NCI-H1694 treated with DMSO at 0.1 percent for 48 hours (cell line): Measurements from ENCODE around the gene MCM8.
"Not testable (repeated sequence)": the region's sequence is repeated elsewhere in the genome, so short reads cannot be mapped to it uniquely, and the experiment has no call there.

Source experiments
- DNase-seq: peaks from one replicate; lab custom pipeline; 2025; lab: John Stamatoyannopoulos, UW

The MCM8 gene

DNA sequence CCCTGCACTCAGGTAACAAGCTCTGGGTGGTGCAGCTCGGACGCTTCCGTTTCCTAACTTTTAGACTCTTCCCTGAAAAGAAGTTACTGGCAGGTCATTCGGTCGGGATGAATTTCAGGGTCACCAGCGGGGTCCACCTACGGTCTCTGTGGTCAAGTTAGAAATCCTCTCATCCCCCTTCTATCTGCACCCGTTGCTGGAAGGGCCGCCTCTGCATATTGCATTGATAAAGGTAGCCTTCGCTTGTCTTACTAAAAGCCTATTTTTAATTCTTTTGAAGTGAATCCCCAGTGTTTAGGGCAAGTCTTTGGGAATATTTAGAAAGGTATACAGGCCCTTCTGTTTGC is 56.1 kb downstream of the MCM8 start:
- DNase-seq = no peak

DNA sequence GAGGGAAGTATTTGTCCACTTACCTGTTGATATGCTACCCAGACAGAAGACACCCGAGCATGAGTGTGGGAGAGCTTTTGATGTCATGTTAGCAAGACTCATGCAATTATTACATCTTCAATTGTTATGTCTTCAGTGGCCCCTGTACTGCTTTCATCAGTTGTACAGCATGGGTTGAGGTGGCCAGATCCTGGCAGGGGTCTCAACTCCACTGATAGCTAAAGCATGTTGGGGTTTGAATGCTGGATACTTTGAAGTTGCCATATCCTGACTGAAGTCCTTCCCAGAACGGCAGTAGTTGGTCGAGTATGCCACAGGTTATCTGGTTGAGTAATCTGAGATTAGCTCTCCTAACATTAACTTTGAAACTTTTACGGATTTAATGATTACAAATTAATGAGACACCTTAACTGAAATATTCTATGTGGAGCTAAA is 56.7 kb downstream of the MCM8 start:
- DNase-seq = no peak

DNA sequence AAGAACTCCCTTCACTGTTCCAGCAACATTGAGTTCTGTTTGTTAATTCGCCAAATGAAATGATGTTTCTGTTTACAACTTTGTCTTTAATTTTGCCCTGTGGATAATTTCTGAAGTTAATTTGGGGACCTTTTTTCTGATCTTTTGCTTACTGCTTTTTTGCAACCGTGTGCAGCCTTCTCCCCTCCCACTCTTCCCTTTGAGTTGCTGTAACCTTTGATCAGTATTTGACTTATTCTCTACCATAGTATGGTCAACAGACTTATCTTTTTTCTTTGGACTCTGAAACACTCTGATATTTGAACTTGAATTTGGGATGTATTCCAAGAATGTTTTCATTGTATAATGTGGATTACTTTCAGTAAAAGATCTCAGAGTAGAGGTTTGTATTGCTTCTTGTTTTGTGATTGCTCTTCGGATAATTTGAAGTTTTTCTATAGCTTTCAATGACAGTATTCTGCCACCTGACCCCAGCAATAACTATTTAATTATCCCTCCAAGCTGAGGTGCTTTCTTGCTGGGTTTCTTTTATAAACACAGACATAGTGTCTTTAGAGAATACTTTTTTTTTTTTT is 57.2 kb downstream of the MCM8 start:
- DNase-seq = no peak

DNA sequence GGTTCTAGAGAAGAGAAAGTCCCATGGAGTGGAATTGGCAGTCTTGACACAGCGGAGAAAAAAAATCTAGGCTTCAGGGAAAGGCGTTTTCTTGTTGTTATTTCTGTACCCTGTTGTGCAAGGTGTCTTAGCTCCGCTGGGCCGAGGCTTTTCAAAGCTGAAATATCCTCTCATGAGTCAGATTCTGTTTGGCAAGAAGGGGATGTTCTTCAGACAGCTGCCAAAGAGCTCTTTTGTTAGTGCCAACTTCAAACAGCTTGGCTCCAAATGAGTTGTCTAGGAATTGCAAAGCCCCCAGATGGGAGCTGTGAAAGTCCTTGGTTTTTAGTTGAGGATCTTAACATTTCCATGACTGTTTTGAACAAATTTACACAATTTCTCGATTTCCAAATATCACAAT is 57.8 kb downstream of the MCM8 start:
- no peak for DNase-seq

DNA sequence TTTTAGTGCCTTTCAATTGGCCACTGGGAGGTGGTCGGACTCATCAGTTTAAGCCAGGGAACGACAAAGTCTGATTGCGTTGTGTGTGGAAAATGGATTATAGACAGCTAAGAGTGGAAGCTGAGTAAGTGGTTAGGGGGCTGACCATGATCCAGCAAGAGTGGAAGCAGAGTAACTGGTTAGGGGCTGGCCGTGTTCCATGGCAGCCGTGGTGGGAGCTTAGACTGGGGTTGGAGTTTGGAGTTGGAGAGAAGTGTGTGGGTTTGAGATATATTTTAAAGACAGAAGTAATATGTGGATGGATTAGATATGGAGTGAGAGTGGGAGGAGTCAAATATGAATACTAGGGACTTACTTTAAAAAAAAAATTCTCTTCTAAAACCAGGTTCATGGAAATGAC is 61.7 kb downstream of the MCM8 start:
- DNase-seq = no peak

DNA sequence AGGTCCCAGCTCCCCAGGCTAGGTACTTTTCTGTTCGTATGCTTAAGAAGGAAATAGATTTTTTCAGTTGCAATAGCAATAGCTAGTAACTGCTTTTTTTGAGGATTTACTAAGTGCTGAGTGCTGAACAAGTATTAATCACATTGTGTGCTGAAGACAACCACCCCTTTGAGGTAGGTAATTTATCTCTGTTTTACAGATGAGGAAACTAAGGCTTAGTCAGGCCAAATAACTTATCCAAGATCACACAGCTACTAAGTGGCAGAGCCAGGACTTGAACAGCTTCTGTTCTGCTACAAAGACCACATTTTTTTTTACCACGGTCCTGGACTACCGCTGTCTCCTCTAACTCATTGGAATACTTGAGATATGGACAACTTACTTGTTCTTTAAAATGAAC is 63.6 kb downstream of the MCM8 start:
- DNase-seq = no peak

DNA sequence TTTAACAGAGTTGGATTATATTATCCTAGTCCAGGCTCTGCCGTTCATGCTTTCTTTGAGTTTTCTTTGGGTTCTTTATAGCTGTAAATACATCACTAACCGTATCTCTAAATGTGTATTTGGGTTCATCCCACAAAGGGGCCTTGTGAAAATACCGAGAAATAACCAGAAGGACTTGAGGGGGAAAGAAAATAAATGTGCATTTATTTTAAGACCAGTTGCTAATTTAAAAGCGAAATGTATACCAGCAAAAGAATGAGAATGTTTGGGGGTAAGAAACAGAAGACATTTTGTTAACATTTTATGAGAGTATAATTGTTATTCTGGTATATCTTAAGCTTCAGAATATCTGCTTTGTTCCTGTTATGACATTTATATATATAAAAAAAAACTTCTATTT is 64.5 kb downstream of the MCM8 start:
- no peak for DNase-seq

DNA sequence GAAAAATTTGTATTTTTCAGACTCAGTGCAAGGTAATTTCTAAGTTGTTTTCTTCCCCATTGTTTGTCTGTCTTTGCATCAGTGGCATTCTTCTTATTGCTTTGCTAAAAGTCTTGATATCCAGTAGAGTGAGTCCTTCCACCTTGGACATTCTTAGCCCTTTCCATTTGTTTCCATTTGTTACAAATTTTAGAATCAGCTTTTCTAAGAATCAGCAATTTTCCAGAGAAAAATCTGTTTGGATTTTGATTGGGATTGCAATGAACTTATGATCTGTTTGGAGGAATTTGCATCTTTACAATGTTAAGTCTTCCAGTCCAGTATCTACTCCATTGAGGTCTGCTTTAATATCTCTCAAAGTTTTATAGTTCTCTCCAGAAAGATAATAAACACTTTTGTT is 67.0 kb downstream of the MCM8 start:
- no peak for DNase-seq

DNA sequence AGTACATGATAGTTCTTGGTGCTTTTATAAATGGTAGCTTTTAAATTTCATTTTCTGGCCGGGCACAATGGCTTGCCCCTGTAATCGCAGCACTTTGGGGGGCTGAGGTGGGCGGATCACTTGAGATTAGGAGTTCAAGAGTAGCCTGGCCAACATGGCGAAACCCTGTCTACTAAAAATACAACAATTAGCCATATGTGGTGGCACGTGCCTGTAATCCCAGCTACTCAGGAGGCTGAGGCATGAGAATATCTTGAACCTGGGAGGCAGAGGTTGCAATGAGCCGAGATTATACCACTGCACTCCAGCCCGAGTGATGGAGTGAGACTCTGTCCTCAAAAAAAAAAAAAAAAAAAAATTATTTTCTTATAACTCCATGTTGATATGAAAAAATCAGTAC is 67.4 kb downstream of the MCM8 start:
- DNase-seq = no peak

DNA sequence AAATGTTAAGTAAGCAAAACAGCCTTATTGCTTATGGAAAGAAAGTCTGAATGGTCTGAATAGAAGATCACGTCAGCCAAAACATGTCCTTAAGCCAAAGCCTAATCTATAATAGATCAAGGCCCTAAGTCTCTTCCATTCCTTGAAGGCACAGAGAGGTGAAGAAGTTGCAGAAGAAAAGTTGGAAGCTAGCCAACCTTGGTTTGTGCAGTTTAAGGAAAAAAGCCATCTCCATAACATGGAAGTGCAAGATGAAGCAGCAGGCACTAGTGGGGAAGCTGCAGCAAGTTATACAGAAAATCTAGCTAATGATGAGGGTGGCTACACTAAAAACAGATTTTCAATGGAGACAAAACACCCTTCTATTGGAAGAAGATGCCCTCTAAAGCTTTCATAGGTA is 74.3 kb downstream of the MCM8 start:
- DNase-seq = no peak

DNA sequence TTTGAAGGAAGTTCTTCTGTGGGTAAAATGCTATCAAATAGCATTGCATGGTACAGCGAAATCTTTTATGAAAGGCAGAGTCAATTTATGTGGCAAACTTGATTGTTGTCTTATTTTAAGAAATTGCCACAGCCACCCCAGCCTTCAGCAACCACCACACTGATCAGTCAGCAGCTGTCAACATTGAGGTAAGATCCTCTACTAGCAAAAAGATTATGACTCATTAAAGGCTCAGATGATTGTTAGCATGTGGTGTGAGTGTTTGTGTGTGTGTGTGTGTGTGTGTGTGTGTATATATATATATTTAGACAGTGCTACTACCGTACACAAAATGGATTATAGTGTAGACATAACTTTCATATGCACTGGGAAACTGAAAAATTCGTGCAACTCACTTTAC is 75.6 kb downstream of the MCM8 start:
- DNase-seq = no peak

DNA sequence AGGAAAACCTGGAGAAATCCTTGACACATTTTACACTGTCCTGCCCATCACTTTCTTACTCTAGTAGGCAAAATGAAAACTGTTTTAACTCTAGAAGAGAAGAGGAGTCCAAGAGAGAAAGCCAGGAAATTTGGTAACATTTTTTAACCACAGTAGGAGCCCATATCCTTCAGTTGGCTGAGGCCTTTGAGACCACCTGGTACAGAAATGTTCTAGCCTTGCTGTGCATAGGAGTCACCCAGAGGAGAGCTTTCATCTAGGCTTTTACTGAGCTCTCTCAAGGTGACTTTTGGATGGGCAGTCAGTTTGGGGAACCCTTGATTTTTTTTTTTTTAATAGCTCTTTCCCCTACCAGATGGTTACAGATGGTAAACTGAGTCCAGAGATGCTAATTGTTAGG is 78.4 kb downstream of the MCM8 start:
- DNase-seq = no peak

DNA sequence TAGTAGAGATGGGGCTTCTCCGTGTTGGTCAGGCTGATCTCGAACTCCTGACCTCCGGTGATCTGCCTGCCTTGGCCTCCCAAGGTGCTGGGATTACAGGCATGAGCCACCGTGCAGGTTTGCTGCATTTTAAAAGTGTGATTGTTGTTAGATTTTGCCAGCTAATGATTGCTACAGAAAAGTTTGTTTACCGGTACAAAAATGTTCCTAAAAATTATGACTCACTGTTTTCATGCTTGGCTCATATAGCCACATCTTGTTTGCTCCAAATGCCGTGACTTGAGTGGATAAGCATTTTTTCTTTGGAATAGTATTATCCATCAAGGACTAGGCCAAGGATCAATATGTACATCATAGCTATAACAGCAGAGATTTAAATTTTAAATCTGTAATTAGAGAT is 79.1 kb downstream of the MCM8 start:
- no peak for DNase-seq

DNA sequence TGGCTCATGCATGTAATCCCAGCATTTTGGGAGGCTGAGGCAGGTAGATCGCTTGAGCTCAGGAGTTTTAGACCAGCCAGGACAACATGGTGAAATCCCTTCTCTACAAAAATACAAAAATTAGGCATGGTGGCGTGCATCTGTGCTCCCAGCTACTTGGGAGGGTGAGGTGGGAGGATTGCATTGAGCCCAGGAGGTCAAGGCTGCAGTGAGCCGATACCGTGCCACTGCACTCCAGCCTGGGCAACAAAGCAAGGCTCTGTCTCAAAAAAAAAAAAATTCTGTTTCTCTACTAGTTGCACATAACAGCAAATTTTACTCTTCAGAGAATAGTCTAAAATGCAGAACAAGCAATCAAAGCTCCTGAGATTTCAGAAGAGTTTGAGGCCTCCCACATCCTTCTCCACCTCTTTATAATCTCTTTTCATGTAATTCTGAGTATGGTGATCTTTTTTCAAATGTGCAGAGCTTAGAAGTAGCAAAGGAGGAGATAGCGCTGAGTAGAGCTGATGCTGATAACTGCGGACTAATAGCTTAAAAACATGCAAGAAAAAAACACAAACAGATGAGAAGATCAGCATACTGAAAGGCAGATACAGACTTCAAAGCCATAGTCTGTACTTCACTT is 80.1 kb downstream of the MCM8 start:
- no peak for DNase-seq

DNA sequence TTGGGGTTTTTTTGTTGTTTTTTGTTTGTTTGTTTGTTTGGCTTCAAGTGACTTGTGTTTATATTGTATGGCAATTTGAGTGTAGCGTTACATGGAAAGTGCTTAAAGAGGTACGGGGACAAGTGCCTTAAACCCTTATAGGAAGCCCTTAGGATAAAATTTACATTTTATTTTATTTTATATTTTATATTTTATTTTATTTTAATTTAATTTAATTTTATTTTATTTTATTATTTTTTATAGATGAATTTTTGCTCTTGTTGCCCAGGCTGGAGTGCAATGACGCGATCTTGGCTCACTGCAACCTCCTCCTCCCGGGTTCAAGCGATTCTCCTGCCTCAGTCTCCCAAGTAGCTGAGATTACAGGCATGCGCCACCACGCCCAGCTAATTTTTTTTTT is 82.5 kb downstream of the MCM8 start:
- DNase-seq = not testable (repeated sequence)

DNA sequence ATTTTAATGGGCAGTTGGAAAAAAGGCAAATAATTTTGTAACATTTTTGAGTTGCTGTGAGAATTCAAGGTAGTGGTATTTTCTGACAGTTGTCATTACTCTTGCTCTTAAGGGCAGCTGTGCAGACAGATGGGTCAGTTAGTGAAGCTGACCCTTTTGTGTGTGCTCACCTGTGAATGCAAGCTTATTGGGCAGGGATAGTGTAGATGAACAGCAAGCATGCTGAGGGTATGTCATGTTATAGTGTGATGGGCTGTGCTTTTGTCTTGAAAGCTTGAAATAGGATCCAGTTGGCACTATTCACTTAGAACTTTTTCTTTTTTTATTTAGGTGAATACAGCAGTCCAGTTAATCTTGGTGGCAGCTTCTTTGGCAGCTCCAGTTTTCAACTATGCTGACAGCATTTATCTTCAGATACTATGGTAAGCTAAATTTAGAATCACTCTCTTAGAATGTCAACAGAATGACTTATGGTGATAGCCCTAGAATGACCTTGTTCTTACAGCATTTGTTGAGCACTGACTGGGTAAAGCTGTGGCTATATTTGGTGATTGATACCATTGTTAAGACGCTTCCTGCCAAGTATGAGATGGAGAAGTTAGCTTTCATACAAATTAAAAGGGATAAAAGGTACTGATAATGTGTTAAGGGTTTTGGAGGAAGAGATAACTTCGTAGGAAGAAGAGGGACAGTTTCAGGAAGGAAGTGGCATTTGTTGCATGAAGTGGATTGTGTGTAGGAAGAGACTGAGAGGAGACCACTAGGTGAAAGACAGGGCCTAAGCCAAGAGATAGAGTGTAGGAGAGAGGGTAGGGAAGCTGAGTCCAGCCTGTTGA is 83.9 kb downstream of the MCM8 start:
- no peak for DNase-seq

DNA sequence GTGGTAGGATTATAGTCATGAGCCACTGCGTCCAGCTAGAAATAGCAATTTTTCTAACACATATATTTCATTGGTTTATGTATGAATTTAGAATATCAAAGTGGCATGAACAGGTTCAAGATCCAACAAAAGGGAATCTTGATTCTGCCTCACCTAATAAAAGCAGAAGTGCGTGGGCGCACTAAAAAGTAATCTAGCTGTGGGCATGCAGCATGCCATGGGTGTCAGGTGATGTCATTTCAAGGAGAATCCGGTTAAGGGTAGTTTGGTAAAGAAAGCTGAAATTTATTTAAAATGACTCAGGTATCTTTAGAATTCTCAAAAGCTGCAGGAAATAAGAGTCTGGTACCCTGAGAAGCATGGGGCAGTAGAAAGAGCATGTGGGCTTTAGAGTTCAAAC is 85.8 kb downstream of the MCM8 start:
- DNase-seq = no peak

DNA sequence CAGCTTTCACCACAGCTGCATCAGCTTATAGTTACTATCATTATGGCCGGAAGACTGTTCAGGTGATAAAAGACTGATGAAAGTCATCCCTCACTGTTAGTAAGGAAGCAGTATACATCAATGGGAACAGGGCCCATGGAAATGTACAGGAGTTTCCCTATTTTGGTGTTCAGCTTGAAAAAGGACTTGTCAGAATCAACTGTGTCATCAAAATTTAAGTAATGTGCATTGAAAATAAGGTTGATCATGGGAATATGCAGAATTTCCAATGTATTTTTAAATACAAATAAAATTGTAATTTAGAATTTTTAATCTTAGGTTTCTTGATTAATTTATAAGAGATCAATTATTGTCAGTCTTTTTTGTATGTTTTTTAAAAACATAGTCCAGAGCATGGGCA is 86.6 kb downstream of the MCM8 start:
- no peak for DNase-seq

DNA sequence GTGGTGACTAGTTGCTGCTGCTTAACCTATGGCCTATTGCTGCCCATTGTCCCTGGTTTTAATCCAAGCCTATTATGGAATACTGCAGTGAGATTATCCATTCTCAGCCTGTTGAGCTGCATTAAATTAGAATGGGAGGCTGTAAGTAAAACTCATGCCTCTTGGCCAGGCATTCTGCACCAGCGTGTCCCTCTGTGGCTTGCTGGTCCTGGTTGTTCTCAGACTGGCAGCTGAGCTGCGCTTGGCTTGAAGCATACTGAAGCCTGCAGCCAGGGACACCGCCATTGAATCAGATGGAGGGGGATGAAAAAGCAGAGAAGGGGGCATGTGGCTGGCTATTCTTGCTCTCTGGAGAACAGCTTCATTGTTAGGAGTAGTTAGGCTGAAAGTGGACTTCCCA is 87.8 kb downstream of the MCM8 start:
- DNase-seq = no peak

DNA sequence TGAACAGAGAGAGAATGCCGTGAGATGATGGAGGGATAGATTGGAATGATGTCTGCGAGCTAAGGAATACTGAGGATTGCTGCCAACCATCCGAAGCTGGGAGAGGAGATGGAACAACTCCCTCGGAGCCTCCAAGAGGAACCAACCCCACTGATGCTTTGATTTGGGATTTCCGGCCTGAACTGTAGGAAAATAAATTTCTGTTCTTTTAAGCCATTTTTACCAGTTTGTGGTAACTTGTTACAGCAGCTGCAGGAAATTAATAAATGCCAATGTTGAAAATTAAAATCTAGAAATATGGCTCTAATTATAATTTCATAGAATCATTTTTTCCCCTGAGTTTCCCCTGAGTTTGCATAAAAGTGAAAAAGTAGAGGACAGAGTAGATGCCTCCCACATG is 89.3 kb downstream of the MCM8 start:
- no peak for DNase-seq

DNA sequence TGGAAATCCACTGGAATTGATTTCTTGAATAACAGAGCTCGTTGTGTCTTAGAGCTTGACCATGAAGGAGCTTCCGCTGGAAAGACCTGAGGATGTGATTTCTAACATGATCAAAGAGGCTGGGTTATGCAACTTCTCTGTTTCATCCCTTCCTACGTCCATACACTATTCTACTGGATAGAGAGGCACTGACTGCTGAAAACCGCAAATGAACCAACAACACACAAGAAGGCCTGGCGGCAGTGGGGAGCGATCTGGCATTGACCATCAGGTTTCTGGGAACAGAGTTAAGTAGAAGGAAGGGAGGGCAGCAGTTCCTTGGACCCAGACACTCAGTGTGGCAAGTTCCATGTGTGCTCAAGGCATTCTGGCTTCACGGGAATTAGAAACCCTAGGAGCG is 90.1 kb downstream of the MCM8 start:
- DNase-seq = no peak

DNA sequence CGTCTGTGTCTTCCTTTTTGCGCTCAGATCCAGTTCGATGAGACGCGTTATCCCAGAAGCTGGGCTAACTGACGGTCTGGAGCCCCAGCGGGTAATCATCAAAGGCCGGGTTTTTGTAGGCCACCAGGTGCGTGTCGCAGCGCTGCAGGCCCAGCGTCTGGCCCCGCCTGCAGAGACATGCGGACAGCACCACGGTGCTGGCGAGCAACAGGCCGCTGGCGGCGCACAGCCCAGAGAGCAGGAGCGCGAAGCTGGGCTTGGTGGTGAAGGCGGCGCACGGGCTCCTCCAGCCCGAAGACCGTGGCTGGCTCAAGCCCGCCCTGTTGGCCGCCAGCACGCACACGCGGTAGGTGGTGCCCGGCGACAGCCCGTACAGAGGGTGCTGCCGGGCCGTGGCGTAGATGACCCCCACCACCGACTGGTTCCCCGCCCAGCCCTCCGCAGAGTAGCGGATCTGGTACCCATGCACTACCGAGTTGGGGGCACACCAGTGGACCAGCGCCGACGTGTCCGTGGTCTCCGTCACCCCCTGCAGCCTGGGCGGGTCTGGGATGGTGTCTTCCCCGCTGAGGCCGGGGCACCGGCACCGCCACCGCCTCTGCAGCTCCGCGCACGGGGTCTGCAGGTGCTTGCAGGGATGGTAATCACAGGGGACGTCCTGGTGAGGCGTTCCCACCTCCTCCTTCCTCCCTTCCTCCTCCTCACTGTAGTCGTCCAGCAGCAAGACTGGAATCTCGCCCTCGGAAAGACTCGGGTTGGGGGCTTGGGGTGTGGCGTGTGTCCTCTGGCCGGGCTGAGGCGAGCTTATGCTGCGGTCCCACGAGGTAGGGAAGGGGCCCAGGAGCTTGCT is 90.7 kb downstream of the MCM8 start:
- no peak for DNase-seq

DNA sequence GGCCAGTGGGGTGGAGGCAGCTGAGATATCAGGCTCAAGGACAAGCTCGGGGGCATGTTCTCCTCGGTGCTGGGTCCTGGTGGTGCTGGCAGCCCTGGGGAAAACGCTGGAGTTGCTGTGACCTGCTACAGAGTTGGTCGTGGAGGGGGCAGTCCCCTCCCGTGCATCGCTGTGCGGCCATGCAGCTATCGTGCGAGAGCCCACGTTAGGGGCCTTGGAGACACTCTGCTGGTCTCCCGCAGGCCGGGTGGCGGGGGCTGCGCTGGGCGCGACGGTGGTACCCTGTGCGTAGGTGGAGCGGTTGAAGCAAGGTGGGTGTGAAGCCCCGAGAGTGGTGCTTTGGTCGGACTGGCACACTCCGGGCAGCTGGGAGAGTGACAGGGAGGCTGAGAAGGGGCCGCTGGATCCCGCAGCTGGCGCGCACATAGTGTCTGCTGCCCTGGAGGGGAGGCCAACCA is 91.4 kb downstream of the MCM8 start:
- DNase-seq = no peak
